ENCODE data around the gene AWAT2.

AWAT2 gene

GRCh38 chrX:70066646-70067045, 16.9 kb upstream of the AWAT2 start:
- H3K36me3 ChIP-seq (ENCODE audit: control insufficient read depth, insufficient read depth, low read length) = no peaks in the 10 kb centered on the region
- DNase-seq (ENCODE audit: extremely low read depth, insufficient read length) = no peak
- no peaks in the 10 kb centered on the region for H3K27me3 ChIP-seq (replicated peaks; ENCODE audit: control insufficient read depth, insufficient read depth, low read length)
- no peak overlapping the region for H3K4me3 ChIP-seq (replicated peaks; ENCODE audit: low read depth, low read length)
- TF ChIP-seq CTCF (IDR thresholded peaks at IDR 0.05; ENCODE audit: insufficient read depth, low read length, poor library complexity, severe bottlenecking) = no peak

GRCh38 chrX:70062961-70063550, 13.3 kb upstream of the AWAT2 start:
- no peak for DNase-seq (ENCODE audit: extremely low read depth, insufficient read length)
- TF ChIP-seq CTCF (IDR thresholded peaks at IDR 0.05; ENCODE audit: insufficient read depth, low read length, poor library complexity, severe bottlenecking) = no peak

GRCh38 chrX:70062076-70062475, 12.3 kb upstream of the AWAT2 start, which contains the start of gene OTUD6A:
Gene OTUD6A (plus strand): TSS chrX:70062457. CDS start chrX:70062525, 68 bp downstream.
- H3K4me3 ChIP-seq (replicated peaks; ENCODE audit: low read depth, low read length) = no peak within 1 kb of the TSS
- H3K36me3 ChIP-seq (ENCODE audit: control insufficient read depth, insufficient read depth, low read length) = no peaks in the 10 kb centered on the region
- TF ChIP-seq CTCF (IDR thresholded peaks at IDR 0.05; ENCODE audit: insufficient read depth, low read length, poor library complexity, severe bottlenecking) = no peak
- no peak for DNase-seq (ENCODE audit: extremely low read depth, insufficient read length)
- H3K27me3 ChIP-seq (replicated peaks; ENCODE audit: control insufficient read depth, insufficient read depth, low read length) = no peaks in the 10 kb centered on the region

More at GRCh38 chrX:70062961-70063550, 13.3 kb upstream of the AWAT2 start:
- no peak overlapping the region for H3K4me3 ChIP-seq (replicated peaks; ENCODE audit: low read depth, low read length)
- H3K27me3 ChIP-seq (replicated peaks; ENCODE audit: control insufficient read depth, insufficient read depth, low read length) = no peaks in the 10 kb centered on the region
- H3K36me3 ChIP-seq (ENCODE audit: control insufficient read depth, insufficient read depth, low read length) = no peaks in the 10 kb centered on the region

GRCh38 chrX:70054391-70054790, 4.7 kb upstream of the AWAT2 start:
- Histone ChIP-seq H3K36me3 (ENCODE audit: control insufficient read depth, insufficient read depth, low read length) (no peaks in the 10 kb centered on the region), H3K4me3 (replicated peaks; ENCODE audit: low read depth, low read length) (no peak overlapping the region), H3K27me3 (replicated peaks; ENCODE audit: control insufficient read depth, insufficient read depth, low read length) (peaks cover 2% of the 10 kb centered on the region; the same call in 1 of the 2 replicates)
- TF ChIP-seq CTCF (IDR thresholded peaks at IDR 0.05; ENCODE audit: insufficient read depth, low read length, poor library complexity, severe bottlenecking) = no peak
- DNase-seq (ENCODE audit: extremely low read depth, insufficient read length) = no peak

GRCh38 chrX:70052895-70053615, 3.3 kb upstream of the AWAT2 start:
- Histone ChIP-seq H3K27me3 (replicated peaks; ENCODE audit: control insufficient read depth, insufficient read depth, low read length) (peaks cover 2% of the 10 kb centered on the region; the same call in 1 of the 2 replicates), H3K36me3 (ENCODE audit: control insufficient read depth, insufficient read depth, low read length) (no peaks in the 10 kb centered on the region)
- no peak for TF ChIP-seq CTCF (IDR thresholded peaks at IDR 0.05; ENCODE audit: insufficient read depth, low read length, poor library complexity, severe bottlenecking)

More at GRCh38 chrX:70052895-70053615, 3.3 kb upstream of the AWAT2 start:
- DNase-seq (ENCODE audit: extremely low read depth, insufficient read length) = no peak
- no peak overlapping the region for H3K4me3 ChIP-seq (replicated peaks; ENCODE audit: low read depth, low read length)

Measured in GM06990 (cell line).